ENCODE measurements around the gene PEX26.
"Not testable (repeated sequence)": the region's sequence is repeated elsewhere in the genome, so short reads cannot be mapped to it uniquely, and the experiment has no call there.

The PEX26 gene

DNA sequence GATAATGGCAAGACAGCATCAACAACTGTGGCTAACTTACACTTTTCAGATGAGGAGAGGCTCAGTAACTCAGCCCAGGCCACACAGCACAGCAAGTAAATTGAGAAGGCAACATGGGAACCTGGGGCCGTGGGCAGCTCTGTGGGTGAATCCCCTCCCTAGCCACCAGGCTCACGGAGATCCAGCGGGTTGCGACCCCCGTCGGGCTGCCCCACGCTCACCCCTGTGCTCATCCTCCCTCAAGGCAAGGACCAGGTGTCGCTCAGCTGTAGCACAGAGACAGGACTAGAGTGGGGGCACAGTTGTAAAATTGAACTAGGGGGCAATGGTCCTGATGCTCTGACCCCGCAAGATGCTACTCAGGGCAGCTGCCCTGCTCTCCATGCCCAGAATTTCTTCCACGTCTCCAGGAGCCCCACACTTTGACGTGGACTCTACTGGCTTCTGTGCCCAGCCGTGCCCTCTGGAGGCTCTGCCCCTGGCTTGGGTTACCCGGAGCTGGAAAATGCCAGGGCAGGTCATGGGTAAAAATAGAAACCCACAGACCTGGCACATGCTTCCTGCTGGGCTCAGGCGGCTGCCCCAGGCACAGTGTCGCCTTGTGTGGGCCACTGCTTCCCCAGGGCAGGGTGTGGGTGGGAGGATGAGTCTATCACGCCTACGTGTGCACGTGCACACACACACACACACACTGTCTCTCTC lies 41.8 kb downstream of the PEX26 start:
- no peak for DNase-seq (ENCODE audit: low read depth)

DNA sequence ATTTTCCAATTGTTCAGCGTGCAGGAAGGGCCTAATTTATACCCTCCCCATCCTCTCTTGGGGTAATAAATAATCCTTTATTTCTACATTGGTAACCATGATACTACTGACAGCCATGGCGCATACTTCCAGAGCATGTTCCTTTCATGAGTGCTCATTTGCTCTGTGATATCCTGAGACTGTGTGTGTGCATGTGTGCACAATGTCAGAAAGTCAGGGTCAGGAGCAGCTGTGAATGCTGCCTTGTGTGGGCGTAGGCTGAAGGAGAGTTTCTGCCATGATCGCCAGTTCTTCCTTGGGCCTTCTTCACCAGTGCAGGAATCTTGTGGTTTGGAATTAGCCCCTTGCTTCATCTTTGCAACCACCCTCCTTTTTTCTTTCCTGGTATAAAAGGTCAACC lies 43.1 kb downstream of the PEX26 start:
- DNase-seq (ENCODE audit: low read depth): no peak

DNA sequence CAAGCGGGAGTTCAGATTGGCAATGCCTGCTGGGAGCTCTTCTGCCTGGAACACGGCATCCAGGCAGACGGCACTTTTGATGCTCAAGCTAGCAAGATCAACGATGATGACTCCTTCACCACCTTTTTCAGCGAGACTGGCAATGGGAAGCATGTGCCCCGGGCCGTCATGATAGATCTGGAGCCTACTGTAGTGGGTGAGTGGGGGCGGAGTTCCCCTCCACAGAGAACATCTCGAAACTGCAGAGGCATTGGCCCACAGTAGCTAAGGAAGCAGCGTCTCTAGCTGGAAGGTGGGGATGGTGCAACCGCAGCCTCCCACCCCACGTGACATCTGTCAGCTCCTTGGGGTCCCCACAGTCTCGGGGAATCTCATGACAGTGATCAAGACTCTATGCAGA lies 43.7 kb downstream of the PEX26 start:
- no peak for DNase-seq (ENCODE audit: low read depth)

DNA sequence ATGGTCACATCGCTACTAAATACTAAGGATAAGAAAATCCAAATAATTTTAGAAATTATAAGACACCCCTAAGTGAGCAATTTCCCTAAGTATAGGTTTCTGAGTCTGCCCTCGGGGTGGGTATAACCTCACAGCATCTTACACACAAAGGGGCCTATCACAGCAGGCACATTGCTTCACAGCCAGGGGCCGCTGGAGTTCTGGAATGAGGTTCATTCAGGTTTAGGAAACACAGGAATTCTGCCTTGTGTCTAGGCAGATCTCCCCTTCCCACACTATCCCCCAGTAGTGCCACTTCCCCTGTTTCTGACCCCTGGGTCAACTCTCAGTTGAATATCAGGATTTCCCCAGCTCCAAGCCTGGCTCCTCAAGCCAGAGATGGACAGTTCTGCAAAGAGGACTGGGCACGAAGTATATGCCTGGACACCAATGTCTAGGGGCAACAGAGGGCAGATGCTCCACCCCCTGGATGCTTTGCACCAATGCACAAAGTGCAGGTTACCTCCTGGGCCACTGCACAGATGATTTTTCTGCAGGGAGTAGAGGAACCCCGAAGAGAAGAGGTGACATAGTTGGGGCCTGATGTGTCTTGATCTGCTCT lies 44.3 kb downstream of the PEX26 start:
- DNase-seq (ENCODE audit: low read depth): no peak

DNA sequence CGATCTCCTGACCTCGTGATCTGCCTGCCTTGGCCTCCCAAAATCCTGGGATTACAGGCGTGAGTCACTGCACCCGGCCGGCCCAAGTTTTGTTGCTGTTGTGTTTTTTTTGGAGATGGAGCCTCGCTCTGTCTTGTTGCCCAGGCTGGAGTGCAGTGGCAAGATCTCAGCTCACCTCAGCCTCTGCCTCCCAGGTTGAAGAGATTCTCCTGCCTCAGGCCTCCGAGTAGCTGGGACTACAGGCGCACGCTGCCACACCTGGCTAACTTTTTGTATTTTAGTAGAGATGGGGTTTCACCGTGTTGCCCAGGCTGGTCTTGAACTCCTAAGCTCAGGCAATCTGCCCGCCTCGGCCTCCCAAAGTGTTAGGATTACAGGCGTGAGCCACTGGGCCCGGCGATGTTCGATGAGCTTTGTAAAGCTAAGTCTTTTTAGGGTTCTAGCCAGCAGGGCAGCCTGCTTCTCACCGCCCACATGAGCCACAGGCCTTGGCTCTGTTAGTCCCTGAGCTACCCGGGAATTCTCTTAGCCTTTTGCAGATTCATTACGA lies 45.8 kb downstream of the PEX26 start:
- not testable (repeated sequence) for DNase-seq (ENCODE audit: low read depth)

DNA sequence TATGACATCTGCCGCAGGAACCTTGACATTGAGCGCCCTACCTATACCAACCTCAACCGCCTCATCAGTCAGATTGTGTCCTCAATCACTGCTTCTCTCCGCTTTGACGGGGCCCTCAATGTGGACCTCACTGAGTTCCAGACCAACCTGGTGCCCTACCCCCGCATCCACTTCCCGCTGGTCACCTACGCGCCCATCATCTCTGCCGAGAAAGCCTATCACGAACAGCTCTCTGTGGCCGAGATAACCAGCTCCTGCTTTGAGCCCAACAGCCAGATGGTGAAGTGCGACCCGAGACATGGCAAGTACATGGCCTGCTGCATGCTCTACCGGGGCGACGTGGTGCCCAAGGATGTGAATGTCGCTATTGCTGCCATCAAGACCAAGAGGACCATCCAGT lies 48.8 kb downstream of the PEX26 start:
- DNase-seq (ENCODE audit: low read depth): no peak

DNA sequence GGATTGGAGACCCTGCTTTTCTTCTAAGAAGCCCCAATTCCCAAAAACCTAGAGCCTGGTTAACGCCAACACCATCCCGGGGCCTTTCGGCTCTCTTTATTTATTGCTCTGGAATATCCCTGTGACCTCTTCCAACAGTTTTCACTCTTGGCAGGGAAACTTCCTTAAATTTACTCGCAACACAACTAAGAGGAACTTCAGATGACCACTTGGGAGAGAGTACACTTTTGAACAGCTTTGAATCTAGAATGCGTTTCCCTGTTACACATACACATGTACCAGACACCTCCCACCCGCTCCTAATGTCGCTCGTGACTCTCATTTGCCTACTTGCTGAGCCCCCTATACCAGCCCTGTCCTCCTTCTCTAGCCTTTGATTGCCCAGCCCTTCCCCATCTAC lies 52.2 kb downstream of the PEX26 start:
- no peak for DNase-seq (ENCODE audit: low read depth)

DNA sequence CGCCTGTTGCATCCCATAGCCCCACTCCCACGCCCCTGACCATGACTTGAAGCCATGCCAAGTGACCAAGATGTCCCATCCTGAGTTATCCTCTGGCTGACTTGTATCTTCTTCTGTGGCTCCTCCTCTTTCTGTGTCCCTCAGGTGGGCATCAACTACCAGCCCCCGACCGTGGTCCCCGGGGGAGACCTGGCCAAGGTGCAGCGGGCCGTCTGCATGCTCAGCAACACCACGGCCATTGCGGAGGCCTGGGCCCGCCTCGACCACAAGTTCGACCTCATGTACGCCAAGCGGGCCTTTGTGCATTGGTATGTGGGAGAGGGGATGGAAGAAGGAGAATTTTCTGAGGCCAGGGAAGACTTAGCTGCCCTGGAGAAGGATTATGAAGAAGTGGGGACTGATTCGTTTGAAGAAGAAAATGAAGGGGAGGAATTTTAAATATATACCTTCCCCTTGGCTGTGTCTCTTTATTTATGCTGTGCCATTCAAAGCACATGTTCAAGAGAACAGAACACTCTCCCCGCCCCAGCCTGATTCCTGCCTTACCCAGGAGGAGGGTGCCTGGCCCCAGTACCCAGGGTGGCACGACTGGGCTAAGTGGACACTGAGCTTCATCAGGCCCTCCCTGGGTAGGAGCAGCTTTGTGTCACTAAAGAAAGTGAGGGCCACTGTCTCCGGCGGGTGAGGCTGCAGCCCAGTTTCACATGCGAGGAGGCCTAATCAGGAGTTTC lies 53.1 kb downstream of the PEX26 start:
- DNase-seq (ENCODE audit: low read depth): no peak

DNA sequence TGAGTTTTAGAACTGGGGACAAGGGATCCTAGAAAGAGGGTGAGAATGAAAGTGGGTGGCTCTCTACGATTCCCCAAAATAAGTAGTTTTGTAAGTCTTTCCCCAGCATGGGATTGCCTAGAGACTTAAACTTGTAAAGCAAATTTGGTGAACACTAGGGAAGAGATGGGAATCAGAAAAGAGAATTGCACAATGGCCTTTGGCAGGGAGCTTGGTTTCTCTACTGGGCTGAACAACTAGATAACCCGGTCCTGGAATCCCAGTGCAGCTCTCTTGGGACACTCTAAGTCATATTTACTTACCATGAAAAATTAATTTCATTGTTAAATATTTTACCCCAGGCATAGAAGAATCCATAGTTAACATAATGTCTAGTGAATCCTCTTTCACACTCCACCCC lies 55.7 kb downstream of the PEX26 start:
- peak; percentile 50 for DNase-seq (ENCODE audit: low read depth)

DNA sequence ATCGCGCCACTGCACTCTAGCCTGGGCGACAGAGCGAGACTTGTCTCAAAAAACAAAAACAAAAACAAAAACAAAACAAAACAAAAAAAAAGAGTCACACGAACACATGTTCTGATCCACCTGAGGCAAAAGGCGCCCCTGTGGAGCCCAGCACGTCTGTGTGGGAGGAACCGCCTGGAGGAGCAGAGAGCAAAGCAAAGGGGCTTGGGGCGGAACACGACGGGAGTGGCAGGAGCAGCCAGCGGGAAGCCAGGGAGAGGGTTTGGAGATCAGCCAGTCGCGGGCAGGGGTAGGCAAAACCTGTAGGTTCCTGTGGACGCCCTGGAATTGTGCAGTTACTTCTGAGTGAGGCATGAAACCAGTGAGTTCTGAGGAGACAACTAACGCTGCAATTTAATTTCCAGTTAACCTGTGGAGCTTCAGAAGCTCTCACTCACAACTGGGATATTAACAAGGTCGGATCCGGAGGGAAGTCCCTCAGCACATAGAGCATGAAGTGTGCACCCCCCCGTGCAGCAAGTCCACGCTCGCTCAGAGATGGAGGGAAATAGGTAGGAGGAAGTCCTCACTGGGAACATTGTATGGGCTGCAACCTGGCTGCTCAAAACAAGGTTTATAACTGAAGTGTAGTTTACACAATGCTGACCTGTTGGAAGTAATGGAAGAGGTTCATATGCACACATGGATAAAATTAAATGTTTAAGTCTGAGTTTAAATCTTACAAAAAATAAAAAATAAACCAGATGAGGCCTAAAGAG lies 59.0 kb downstream of the PEX26 start:
- no peak for DNase-seq (ENCODE audit: low read depth)

DNA sequence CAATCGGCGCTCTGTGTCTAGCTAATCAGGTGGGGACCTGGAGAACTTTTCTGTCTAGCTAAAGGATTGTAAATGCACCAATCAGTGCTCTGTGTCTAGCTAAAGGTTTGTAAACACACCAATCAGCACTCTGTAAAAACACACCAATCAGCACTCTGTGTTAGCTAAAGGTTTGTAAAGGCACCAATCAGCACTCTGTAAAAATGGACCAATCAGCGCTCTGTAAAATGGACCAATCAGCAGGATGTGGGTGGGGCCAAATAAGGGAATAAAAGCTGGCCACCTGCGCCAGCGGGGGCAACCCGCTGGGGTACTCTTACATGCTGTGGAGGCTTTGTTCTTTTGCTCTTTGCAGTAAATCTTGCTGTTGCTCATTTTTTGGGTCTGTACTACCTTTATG lies 63.2 kb downstream of the PEX26 start:
- DNase-seq (ENCODE audit: low read depth): not testable (repeated sequence)

DNA sequence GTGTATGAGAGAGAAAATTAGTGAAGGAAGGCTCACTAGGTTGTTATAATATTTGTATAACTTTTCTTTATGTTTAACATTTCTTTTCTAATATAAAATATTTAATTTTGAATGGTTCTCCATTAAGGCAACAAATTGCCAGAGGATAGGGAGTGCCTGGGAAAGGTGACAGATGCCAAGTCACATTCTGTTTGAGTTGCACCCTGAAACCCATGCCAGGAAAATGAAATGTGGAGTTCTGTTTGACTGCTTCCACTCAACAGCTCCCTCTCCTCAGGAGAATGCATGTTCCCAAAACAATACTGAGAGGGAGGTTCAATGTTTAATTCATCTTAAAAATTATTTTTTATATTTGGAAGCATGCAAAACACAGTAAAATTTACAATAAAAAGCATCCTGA lies 66.3 kb downstream of the PEX26 start:
- no peak for DNase-seq (ENCODE audit: low read depth)

DNA sequence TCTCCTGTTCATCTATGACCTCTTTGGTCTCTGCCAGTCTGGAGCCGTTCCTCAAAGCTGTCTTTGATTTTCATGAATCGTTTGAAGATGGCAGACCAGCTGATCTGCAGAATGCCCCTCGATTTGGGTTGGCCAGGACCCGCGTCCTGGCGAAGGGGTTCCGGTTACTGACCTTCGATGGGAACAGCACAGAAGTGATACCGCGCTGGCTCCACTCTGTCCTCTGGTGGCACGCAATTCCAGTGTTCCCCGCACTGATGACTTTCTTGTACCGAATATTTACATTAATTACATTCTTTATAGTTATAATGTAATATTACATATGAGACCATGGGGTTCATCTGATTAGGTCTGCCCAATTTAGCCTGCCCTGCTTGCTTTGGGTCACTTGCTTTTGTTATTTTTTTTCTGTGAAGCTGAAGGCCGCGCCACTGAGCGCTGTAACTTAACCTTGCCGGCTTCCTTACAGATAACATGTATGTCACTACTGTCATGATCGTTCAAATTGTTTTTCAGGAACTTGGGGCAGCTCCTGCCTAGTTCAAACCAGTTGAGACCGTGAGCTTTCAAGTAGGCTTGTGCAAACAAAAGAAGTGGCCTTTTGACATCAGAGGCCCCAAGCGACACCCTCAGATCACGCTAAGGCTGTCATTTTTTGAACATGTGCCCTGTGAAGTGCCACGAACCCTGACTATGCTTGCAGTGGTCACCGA lies 68.0 kb downstream of the PEX26 start:
- DNase-seq (ENCODE audit: low read depth): no peak

DNA sequence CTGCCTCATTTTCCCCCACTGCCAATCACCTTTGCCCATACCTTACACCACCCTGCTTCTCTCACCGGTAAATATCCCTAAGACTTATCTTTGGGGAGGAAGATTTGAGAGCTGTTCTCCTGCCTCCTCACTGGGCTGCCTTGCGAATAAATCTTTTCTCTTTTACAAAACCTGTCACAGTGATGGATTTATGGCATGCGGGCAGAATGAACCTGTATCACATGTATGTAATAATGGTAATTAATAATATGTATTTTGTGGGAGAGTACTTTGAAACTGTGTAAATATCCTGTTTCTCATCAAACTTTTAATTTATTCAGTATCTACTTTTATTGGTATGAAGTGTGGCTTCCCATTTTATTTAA lies 68.6 kb downstream of the PEX26 start:
- no peak for DNase-seq (ENCODE audit: low read depth)

DNA sequence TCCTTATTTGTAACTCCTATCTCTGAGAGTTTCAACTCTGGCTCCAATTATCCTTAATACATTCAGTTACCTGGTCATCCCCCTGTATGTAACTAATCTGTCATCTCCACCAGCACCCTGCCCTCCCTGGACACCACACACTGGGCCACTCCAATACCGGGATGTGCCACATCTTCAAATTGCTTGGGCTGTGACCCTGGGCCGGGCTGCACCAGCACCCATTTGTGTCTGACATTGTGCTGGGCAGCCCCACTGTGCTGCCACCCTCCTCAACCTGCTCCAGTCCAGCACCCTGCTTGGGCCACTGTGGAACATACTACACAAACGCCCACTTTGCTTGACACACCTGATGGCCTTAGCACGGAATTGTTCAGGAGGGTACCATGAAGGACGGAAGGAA lies 70.0 kb downstream of the PEX26 start:
- no peak for DNase-seq (ENCODE audit: low read depth)

DNA sequence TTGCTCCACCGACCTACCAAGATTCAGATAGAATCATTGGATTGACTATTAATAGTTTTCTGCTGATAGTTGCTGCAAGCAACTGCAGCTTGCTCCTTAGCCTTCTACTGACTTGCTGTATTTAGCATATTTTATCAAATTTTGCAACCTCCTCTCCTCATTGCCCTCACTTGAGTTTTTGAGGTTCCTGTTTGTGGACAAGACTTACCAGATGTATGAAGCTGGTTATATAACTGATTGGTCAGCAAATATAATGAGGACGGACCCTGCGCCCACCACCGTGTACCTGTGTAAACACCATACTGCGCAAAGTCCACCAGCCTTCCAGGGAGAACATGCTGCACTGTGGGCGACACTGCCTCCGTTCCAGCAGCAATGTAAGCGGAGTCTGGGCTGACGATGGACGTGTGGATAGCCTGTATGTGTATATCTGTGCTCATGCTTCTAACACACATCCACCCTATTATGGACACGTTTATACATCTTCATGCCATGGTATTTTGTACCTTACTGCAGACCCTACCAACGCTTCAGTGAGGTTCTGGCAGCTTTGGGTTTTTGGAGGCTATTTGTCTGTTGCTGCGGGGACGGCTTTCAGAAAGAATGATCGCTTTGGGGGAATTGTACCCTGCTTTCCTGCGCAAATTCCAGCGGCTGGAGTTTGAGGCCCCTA lies 70.6 kb downstream of the PEX26 start:
- DNase-seq (ENCODE audit: low read depth): no peak

DNA sequence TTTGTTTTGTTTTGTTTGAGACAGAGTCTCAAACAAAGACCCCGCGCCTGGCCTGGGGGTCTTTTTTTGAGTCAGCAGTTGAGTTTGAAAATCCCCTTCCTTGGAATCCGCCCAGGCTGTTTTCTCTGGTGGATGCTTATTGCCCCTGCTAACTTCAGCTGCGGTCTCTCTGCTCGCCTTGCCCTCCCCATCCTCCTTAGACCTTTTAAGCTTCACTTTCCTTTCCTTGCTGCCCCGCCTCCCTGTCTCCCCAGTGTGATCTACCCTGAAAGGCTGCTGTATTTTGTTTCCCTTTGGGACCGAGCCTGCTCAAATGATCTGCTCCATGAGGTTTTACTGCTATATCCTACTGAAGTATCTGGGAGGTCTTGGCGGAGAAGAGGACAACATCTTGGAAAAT lies 74.7 kb downstream of the PEX26 start:
- DNase-seq (ENCODE audit: low read depth): no peak

DNA sequence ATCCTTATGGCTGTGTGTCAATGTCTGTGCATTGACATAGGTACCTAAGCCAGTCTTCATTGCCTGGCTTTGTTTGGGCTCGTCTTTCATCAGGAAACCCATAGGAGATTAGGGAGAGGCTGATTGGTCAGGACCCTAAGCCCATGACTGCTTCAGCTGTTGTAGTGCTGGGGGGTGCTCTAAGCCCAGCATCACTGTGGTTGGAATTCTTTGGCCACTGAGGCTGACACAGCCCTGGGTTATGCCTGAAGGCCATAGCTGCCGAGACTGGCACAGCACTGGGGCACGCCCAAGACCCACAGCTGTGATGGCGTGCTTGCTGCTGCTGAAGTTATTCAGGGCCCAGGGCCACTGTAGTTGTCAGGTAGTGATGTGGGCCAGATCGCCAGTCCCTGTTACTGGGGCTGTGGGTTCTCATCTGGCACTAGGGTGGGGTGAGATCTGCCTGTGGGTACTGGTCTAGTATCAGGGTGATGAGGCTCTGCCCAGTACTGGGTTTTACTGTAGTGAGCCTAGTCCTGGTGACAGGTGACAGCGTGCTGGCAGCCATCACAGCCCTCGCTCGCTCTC lies 77.1 kb downstream of the PEX26 start:
- DNase-seq (ENCODE audit: low read depth): no peak
